Stomach (tissue), 9 donors: ENCODE measurements around the gene PTPRG. TPM values are rescaled to one million over a fixed set of nuclear protein-coding genes. Genes with fewer than 3 reads are reported as not detected.

Experiments used
- DNase-seq, 2 donors: peaks; one replicate each; pipeline versions ENCODE4 v3.0.0 to v3.0.0-alpha.2; 2013 to 2019
- H3K27ac ChIP-seq, 5 donors: fragments of 200-600 bp in 4 of 5; sonication (generic) in 4 of 5; one replicate each; pipeline ENCODE4 v1.5.1; 2013 to 2019; ENCODE audit warnings: mild to moderate bottlenecking in 1 of 5, moderate library complexity in 1 of 5
- H3K27me3 ChIP-seq, 3 donors: fragments of 200-600 bp; sonication (generic); one replicate each; pipeline ENCODE4 v1.5.1; 2017 to 2019; ENCODE audit warnings: mixed run types in 1 of 3
- H3K36me3 ChIP-seq, 4 donors: fragments of 200-600 bp; sonication (generic); 1 replicate in 3 of 4; 2 replicates in 1 of 4; pipeline ENCODE4 v1.5.1; 2016 to 2019
- H3K4me1 ChIP-seq, 4 donors: fragments of 200-600 bp; sonication (generic); one replicate each; pipeline ENCODE4 v1.5.1; 2016 to 2019
- H3K4me3 ChIP-seq, 4 donors: fragments of 200-600 bp; sonication (generic) in 3 of 4; one replicate each; pipeline ENCODE4 v1.5.1; 2016 to 2019; ENCODE audit warnings: mild to moderate bottlenecking in 1 of 4
- H3K9me3 ChIP-seq, 4 donors: fragments of 200-600 bp; sonication (generic); one replicate each; pipeline ENCODE4 v1.5.1; 2016 to 2019
- CTCF ChIP-seq, 7 experiments: fragments of 450-650 bp in 4 of 7; fragments of 200-600 bp in 3 of 7; sonication (generic) in 3 of 7; IDR thresholded peaks; one replicate each; pipeline ENCODE4 v1.5.1; 2016 to 2019; ENCODE audit warnings: antibody characterized with exemption in 7 of 7, control low read depth in 2 of 7, mild to moderate bottlenecking in 1 of 7
- EP300 ChIP-seq: sonication (generic); formaldehyde crosslinking; IDR thresholded peaks from one replicate; pipeline ENCODE4 v1.6.1; 2017; ENCODE audit warnings: antibody characterized with exemption
- POLR2A ChIP-seq, 4 donors: fragments of 450-650 bp; IDR thresholded peaks; one replicate each; pipeline ENCODE4 v1.6.1; 2016; ENCODE audit warnings: antibody characterized with exemption in 4 of 4, control low read depth in 2 of 4, mild to moderate bottlenecking in 1 of 4, moderate library complexity in 1 of 4
- POLR2AphosphoS5 ChIP-seq, 3 donors: sonication (generic); formaldehyde crosslinking; IDR thresholded peaks; one replicate each; pipeline ENCODE4 v1.6.1; 2016; ENCODE audit warnings: antibody characterized with exemption in 3 of 3
- WGBS, 5 donors: extraction: QIAGEN DNeasy Blood & Tissue Kit in 3 of 5; methylation state at CpG; one replicate each; pipeline versions ENCODE4 v1.1.5 to v1.1.7; 2013 to 2018; 5-methylcytosine and 5-hydroxymethylcytosine counted together
- intact Hi-C: fragments of 100-400 bp; cut with DNase I; formaldehyde crosslinking; loops from one replicate; pipeline ENCODE4 v1.15.1; 2023; ENCODE audit warnings: low total_unique reads
- polyA plus RNA-seq, 3 donors: library from polyadenylated mRNA; stranded (reverse); fragments of 200-250 nt; gene quantifications; one replicate each; pipeline ENCODE4 v1.2.3, GENCODE V29; 2013
- total RNA-seq, 5 donors: library from RNA; depleted of rRNA; stranded (reverse); fragments of >200 nt; gene quantifications; one replicate each; pipeline versions ENCODE4 v1.1.0 to v1.2.3, GENCODE V29; 2014 to 2016
- donor health status: healthy with polysubstance abuse.
- donor health status: Bipolar disorder and iron deficiency.
- donor health status: healthy.

PTPRG gene
- total and polyA plus RNA-seq, 8 donors = 2.4 to 96.0 (median 22.0) TPM

DNA sequence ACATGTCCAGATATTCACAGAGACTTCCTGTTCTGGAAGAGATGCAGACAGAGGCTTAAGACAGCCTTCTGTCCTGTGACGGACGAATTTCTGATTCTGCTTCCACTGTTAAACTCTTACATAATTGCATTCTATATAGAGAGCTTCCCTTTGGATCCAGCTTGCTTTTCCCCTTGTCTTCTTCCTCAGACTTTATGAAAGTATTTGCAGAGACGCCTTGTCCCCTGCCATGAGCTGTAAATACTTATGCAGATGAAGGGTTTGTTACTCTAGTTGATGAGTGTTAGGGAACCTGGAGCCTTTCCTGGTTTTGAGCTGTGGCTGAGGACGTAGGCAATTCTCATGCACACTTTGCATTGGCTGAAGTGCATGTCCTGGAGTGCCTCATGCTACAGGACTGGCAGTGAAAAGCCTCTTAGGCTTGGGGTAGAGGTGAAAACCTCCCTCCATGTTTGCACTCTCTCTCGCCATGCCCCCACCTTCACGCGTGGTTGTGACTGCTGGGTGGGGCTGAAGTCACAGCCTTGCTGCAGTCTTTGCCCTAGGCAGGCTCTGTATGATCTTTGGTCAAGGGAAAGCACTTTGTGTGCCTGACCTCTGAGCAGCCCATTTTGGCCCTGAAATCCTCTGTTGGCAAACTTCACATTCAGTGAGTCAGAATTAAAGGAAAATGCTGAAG lies 286.6 kb downstream of the PTPRG start:
- H3K27ac ChIP-seq = peak overlapping the region; percentile 48 to 83 (median 70)
- TF ChIP-seq CTCF (IDR thresholded peaks at IDR 0.05) (no peak), POLR2AphosphoS5 (IDR thresholded peaks at IDR 0.05) (peak in 2 of 3 donors; percentile 20 to 43)
- H3K4me1 ChIP-seq = peaks cover 14 to 31% (median 22%) of the 10 kb centered on the region in 4 donors
- no peaks in the 10 kb centered on the region for H3K36me3 ChIP-seq
- 33 to 47% (median 36%) methylated on average over 7 of the region's 7 CpGs for WGBS, 5 donors
- H3K27me3 ChIP-seq = no peaks in the 10 kb centered on the region
- intact Hi-C loops = no loop called here
- H3K9me3 ChIP-seq = no peaks in the 10 kb centered on the region
- peak; percentile 27 for DNase-seq
- H3K4me3 ChIP-seq = no peak overlapping the region

- no peaks in the 10 kb centered on the region for H3K9me3 ChIP-seq
- intact Hi-C loops = no loop called here
- no peak overlapping the region for H3K4me3 ChIP-seq
- WGBS, 5 donors = 6 to 14% (median 9%) methylated on average over 3 of the region's 3 CpGs
- no peak for TF ChIP-seq POLR2A (IDR thresholded peaks at IDR 0.05)
- TF ChIP-seq EP300 = no peak
- no peak for TF ChIP-seq CTCF (IDR thresholded peaks at IDR 0.05)
- peak; percentile 22 to 42 (median 32) for TF ChIP-seq POLR2AphosphoS5 (IDR thresholded peaks at IDR 0.05)
- peak in 1 of 2 donors; percentile 54 for DNase-seq
- H3K27me3 ChIP-seq = no peaks in the 10 kb centered on the region
- peaks cover 14 to 31% (median 22%) of the 10 kb centered on the region in 4 donors for H3K4me1 ChIP-seq
- no peaks in the 10 kb centered on the region for H3K36me3 ChIP-seq
- peak overlapping the region in 4 of 5 donors; percentile 63 to 83 (median 72) for H3K27ac ChIP-seq
Observed at GRCh38 chr3:61848885-61849284, 287.5 kb downstream of the PTPRG start.

DNA sequence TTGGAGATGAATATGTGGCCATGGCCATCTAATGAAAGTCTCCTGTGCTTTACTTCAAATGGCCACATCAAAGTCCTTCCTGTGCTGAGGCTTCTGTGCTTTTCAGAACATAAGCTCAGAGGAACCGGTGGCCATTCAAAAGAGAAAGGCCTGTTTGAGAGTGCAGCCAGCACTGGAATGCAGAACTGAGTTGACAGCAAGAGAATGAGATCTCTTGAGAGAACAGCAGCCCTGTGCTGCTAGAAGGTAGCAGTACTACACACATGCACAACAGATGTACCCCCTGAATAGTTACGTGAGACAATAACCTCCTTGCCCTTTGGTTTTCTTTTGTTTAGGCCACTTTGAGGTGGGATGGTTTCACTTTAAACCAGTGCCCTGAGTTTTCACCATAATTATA lies 292.5 kb downstream of the PTPRG start:
- intact Hi-C loops = no loop called here
- TF ChIP-seq EP300 (no peak), POLR2AphosphoS5 (IDR thresholded peaks at IDR 0.05) (no peak), CTCF (IDR thresholded peaks at IDR 0.05) (no peak), POLR2A (IDR thresholded peaks at IDR 0.05) (no peak)

DNA sequence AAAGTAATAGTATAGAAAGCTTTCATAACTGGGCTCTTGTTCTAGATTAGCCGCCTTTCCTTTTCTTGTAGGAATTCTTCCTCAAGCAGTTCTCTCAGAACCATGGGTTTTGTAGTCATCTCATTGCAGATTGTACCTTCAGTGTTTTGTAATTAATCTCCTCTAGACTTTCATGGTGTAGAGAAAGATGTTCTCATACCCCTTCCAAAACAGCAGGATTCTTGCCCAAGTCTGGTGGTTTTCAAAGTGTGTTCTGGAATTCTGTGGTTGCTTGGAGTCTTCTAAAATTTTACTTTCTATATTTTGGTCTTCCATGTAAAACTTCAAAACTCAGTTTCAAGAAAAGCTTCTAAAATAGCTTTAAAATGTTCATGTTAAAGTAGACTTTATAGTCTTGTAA lies 293.8 kb downstream of the PTPRG start:
- no peak for DNase-seq
- intact Hi-C loops = no loop called here
- no peak overlapping the region for H3K27ac ChIP-seq
- no peaks in the 10 kb centered on the region for H3K9me3 ChIP-seq
- TF ChIP-seq POLR2A (IDR thresholded peaks at IDR 0.05) (no peak), POLR2AphosphoS5 (IDR thresholded peaks at IDR 0.05) (no peak), CTCF (IDR thresholded peaks at IDR 0.05) (no peak), EP300 (no peak)
- H3K4me1 ChIP-seq = no peaks in the 10 kb centered on the region
- H3K36me3 ChIP-seq = no peaks in the 10 kb centered on the region
- H3K4me3 ChIP-seq = no peak overlapping the region
- H3K27me3 ChIP-seq = no peaks in the 10 kb centered on the region
- 89 to 100% (median 93%) methylated on average over 1 of the region's 1 CpG for WGBS, 5 donors

More for the DNA sequence above, 292.5 kb downstream of the PTPRG start:
- WGBS, 5 donors = 52 to 89% (median 78%) methylated on average over 2 of the region's 2 CpGs
- Histone ChIP-seq H3K27ac (no peak overlapping the region), H3K4me3 (no peak overlapping the region), H3K27me3 (no peaks in the 10 kb centered on the region), H3K4me1 (peaks cover 0 to 13% (median 4%) of the 10 kb centered on the region in 4 donors), H3K9me3 (no peaks in the 10 kb centered on the region), H3K36me3 (no peaks in the 10 kb centered on the region)
- no peak for DNase-seq
